Nucleus accumbens (tissue), 56 donors: ENCODE data around the gene SELENON.

Source experiments
- DNase-seq, 56 donors: peaks; one replicate each; lab custom pipeline; 2025; lab: John Stamatoyannopoulos, UW

The SELENON gene

GRCh38 chr1:25799935-25800702 lies at the start of gene SELENON:
Gene SELENON (plus strand): TSS chr1:25800193. CDS start chr1:25800231, 38 bp downstream.
- DNase-seq = peak in 33 of 56 donors; percentile 15 to 55 (median 27)

- DNase-seq = no peak
Observed at GRCh38 chr1:25750923-25751605, 48.9 kb upstream of the SELENON start.

- DNase-seq = no peak
Observed at GRCh38 chr1:25754470-25755181, 45.4 kb upstream of the SELENON start.

GRCh38 chr1:25755475-25756125 lies 44.4 kb upstream of the SELENON start:
- DNase-seq = no peak

GRCh38 chr1:25756215-25756614 lies 43.8 kb upstream of the SELENON start:
- no peak for DNase-seq

GRCh38 chr1:25757151-25757845 lies 42.7 kb upstream of the SELENON start:
- no peak for DNase-seq

DNA sequence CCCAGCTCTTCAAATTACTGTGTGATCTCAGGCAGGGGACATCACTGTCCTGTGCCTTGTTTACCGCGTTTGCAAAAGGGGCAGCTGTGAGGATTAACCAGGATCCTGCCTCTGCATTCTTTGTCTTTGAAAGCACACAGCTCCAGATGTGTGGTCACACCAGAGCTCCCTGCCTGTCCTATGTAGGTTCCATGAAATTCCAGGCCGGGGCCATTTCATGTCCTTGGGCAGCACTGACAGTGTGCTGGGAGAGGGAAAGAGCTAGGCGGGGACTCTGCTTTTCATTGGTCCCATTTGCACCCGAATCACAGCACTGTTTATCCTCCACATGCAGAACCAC lies 42.2 kb upstream of the SELENON start:
- DNase-seq = no peak

GRCh38 chr1:25758466-25759070 lies 41.4 kb upstream of the SELENON start:
- DNase-seq = no peak

GRCh38 chr1:25760122-25760719 lies 39.8 kb upstream of the SELENON start:
- DNase-seq = no peak

- no peak for DNase-seq
Observed at GRCh38 chr1:25760871-25761270, 39.1 kb upstream of the SELENON start.

- no peak for DNase-seq
Observed at GRCh38 chr1:25763493-25763892, 36.5 kb upstream of the SELENON start.

- DNase-seq = no peak
Observed at GRCh38 chr1:25765136-25765922, 34.7 kb upstream of the SELENON start.

DNA sequence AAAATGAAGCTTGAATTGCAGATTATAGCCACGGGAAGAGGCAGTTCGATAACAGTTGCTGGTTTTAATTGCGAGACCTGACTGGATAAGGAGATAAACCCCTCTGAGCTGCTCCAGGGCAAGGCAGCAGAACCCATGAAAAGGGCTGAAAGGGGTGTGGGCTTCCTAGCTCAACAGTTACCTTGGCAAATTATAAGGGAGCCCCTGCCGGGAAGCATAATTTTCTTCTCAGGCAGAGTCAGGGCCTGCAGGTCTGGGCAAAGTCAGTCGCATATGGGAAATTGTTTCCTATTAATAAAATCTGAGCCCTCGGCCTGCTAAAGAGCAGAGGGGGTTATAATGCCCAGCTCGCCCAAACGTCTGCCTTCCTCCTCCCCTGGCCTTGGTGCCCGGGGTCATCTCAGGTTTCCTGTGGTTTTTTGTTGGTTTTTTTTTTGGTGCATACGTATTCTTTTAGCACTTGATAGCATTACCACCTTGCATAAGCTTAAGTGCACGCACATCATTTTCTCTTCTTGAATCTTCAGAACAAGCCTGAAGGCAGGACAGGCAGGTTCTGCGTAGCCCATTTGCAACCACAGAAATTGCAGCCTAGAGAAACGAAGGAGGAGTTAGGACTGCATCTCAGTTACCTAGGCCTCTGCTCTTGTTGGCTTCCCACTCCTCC lies 33.9 kb upstream of the SELENON start:
- DNase-seq = no peak

DNA sequence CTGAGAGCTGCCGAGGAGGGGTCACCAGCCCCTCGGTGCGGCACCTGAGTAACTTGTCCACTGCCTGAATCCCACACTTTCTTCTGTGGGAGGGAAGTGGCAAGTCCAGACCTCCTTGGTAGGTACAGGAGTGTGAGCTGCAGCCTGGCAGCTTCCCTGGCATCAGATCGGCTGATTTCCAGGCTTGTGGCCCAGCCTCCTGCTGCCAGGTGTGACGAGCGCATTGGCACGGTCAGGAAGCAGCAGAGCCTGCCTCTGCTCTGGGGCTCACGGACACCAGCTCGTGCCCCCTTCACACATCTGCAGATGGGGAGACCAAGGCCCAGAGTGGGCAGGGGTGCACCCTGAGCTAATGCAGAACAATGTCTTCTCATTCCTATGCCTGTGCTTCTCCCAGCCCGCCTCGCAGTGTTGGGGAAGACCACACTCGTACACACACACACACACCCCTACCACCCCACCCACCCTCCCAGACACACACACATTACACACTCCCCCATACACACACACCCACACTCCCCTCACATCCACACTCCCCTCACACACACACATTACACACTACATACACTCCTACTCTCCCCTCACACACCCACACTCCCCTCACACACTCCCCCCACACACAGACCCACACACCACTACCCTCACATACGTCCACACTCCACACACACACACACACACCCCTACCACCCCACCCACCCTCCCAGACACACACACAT lies 33.1 kb upstream of the SELENON start:
- no peak for DNase-seq

DNA sequence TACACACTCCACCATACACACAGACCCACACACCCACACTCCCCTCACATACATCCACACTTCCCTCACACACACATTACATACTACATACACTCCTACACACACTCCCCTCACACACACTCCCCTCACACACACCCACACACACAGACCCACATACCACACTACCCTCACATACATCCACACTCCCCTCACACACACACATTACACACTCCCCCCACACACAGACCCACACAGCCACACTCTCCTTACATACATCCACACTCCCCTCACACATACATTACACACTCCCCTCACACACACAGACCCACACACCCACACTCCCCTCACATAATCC lies 32.6 kb upstream of the SELENON start:
- no peak for DNase-seq

- DNase-seq = no peak
Observed at GRCh38 chr1:25768999-25769398, 31.0 kb upstream of the SELENON start.

GRCh38 chr1:25769625-25770383 lies 30.2 kb upstream of the SELENON start:
- DNase-seq = no peak
